Panc1 (cell line): ENCODE results near the gene SRCAP.

Source experiments
- POLR2AphosphoS5 ChIP-seq: IDR thresholded peaks from 2 replicates; pipeline ENCODE4 v1.6.1; 2012; ENCODE audit warnings: mild to moderate bottlenecking, low read depth, low read length, moderate library complexity
- TF ChIP-seq, protein P1 (sequence below): fragments of 450-650 bp; IDR thresholded peaks from 2 replicates; pipeline ENCODE4 v1.5.1; 2017; ENCODE audit warnings: mild to moderate bottlenecking

DNA sequence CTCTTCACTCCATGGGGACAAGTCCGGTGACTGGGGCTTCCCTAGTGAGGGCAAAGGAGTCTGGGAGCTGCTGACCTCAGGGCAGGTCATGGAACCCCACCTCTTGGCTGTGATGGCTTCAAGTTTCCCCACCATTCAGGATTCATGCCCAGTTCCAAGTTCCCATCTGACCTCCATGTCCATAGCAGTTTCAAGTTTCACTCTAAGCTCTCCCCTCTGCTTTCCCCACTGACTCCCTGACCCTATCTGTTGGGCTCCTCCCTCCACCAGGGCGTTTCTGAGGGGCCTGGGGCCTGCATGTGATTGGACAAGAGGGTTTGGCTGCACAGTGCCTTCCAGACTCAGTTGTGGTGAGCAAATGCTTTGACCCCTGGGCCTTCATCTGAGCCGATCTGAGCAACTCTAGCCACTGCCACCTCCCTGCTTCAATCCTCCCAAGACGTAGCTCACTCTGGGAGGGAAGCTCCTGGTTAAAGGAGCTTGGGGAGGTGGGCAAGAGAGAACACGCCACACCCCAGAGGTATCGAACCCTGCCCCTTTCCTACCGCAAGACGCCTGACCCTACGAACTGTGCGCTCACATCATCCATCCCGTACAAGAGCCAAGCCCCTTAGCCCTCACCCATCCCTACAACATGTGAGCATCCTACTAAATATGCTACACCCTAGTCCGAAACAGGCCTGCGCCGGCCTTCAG is 79.7 kb downstream of the SRCAP start:
- TF ChIP-seq POLR2AphosphoS5: peak; percentile 48; the same call in 1 of the 2 replicates
- TF ChIP-seq, protein P1, sequence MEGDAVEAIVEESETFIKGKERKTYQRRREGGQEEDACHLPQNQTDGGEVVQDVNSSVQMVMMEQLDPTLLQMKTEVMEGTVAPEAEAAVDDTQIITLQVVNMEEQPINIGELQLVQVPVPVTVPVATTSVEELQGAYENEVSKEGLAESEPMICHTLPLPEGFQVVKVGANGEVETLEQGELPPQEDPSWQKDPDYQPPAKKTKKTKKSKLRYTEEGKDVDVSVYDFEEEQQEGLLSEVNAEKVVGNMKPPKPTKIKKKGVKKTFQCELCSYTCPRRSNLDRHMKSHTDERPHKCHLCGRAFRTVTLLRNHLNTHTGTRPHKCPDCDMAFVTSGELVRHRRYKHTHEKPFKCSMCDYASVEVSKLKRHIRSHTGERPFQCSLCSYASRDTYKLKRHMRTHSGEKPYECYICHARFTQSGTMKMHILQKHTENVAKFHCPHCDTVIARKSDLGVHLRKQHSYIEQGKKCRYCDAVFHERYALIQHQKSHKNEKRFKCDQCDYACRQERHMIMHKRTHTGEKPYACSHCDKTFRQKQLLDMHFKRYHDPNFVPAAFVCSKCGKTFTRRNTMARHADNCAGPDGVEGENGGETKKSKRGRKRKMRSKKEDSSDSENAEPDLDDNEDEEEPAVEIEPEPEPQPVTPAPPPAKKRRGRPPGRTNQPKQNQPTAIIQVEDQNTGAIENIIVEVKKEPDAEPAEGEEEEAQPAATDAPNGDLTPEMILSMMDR: no peak
